BE2C (cell line): ENCODE measurements around the gene MFSD6.

Experiments used
- DNase-seq: peaks from one replicate; pipeline ENCODE4 v3.0.0-alpha.2; 2020
- H3K27me3 ChIP-seq: fragments of 250-450 bp; sonication (Bioruptor Pico); 2 replicates; pipeline ENCODE4 v1.5.1; 2020; ENCODE audit warnings: mild to moderate bottlenecking
- H3K36me3 ChIP-seq: fragments of 250-450 bp; sonication (Bioruptor Pico); 2 replicates; pipeline ENCODE4 v1.5.1; 2020; ENCODE audit warnings: mild to moderate bottlenecking
- H3K4me1 ChIP-seq: fragments of 250-450 bp; sonication (Bioruptor Pico); 2 replicates; pipeline ENCODE4 v1.5.1; 2020
- H3K4me3 ChIP-seq: 2 replicates; pipeline ENCODE4 v1.5.1; 2011; ENCODE audit warnings: low read depth, low read length
- H3K9me3 ChIP-seq: fragments of 250-450 bp; sonication (Bioruptor Pico); 2 replicates; pipeline ENCODE4 v1.5.1; 2020
- TF ChIP-seq, protein P1 (sequence below): IDR thresholded peaks from 2 replicates; pipeline ENCODE4 v1.5.1; 2012; ENCODE audit warnings: mild to moderate bottlenecking, low read depth, low read length

MFSD6 gene

DNA sequence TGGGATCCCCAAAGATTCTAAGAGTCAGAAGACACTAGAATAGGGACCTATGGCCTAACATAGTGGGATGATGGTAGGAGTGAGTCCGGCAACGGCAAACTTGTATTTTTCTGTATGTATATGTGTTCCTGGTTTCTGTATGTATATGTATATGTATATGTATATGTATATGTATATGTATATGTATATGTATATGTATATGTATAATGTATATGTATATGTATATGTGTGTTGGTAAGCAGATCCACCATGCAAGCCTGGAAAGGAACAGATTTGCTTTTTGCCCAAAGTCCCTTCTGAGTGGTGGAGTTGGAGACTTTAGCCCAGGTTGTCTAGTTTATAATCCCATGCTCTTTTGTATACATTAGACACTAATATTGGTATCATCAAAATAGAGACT, 46.6 kb downstream of the MFSD6 start:
- Histone ChIP-seq H3K4me1 (peaks cover 3% of the 10 kb centered on the region; the same call in 1 of the 2 replicates), H3K9me3 (no peaks in the 10 kb centered on the region), H3K4me3 (no peak overlapping the region), H3K36me3 (no peaks in the 10 kb centered on the region), H3K27me3 (no peaks in the 10 kb centered on the region)
- no peak for DNase-seq
- TF ChIP-seq, protein P1, sequence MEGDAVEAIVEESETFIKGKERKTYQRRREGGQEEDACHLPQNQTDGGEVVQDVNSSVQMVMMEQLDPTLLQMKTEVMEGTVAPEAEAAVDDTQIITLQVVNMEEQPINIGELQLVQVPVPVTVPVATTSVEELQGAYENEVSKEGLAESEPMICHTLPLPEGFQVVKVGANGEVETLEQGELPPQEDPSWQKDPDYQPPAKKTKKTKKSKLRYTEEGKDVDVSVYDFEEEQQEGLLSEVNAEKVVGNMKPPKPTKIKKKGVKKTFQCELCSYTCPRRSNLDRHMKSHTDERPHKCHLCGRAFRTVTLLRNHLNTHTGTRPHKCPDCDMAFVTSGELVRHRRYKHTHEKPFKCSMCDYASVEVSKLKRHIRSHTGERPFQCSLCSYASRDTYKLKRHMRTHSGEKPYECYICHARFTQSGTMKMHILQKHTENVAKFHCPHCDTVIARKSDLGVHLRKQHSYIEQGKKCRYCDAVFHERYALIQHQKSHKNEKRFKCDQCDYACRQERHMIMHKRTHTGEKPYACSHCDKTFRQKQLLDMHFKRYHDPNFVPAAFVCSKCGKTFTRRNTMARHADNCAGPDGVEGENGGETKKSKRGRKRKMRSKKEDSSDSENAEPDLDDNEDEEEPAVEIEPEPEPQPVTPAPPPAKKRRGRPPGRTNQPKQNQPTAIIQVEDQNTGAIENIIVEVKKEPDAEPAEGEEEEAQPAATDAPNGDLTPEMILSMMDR = no peak

DNA sequence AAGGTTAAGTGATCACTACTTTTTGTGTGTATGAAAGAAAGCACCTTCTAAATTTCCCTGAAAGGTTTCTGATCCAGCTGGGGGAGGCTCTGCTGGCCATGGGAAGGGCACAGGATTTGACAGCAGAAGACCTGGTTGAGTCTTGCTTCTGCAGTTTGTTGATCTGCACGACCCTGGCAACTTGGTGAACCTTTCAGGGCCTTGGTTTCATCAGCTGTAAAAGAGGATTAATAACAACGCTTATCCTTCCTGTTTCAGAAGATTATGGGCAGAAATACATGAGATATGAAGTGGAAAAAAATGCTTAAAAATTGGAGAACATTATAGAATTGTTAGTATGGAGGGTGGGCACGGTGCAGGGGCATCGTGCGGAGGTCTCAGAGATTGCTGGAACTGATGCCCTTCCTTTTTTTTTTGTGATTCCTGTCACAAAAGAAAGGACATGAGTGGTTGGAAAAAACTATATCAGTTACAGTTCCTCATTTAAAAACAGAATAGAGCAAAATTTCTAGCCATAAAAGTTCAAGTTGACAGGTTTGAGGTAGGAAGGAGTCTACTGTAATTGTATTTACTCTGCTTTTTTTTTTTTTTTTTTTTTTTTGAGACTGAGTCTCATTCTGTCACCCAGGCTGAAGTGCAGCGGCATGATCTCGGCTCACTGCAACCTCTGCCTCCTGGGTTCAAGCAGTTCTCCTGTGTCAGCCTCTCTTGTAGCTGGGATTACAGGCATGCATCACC, 47.4 kb downstream of the MFSD6 start:
- DNase-seq = no peak
- Histone ChIP-seq H3K4me3 (no peak overlapping the region), H3K9me3 (no peaks in the 10 kb centered on the region), H3K4me1 (peaks cover 3% of the 10 kb centered on the region; the same call in 1 of the 2 replicates), H3K36me3 (no peaks in the 10 kb centered on the region), H3K27me3 (no peaks in the 10 kb centered on the region)
- TF ChIP-seq, protein P1 = no peak

DNA sequence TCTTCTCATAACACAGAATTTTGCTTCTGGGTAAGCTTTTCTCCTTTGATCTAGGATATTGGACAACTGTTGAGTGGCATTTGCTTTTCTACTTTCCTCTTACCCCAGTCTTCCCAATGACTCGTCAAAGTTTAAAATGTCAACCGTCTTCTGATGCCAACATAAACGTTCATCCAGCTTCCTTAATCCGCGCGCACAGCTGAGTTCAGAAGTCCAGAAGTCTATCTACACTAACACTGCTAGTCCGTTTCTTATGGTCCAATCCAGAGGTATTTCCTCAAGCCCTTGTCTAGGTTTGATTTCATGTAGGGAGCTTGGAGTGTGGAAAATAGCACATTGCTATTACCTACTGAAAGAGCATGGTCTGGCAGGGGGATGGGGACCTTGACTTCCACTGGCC, 48.7 kb downstream of the MFSD6 start:
- Histone ChIP-seq H3K4me1 (peaks cover 3% of the 10 kb centered on the region; the same call in 1 of the 2 replicates), H3K27me3 (no peaks in the 10 kb centered on the region), H3K36me3 (no peaks in the 10 kb centered on the region), H3K4me3 (no peak overlapping the region), H3K9me3 (no peaks in the 10 kb centered on the region)
- no peak for DNase-seq
- TF ChIP-seq, protein P1 = no peak

DNA sequence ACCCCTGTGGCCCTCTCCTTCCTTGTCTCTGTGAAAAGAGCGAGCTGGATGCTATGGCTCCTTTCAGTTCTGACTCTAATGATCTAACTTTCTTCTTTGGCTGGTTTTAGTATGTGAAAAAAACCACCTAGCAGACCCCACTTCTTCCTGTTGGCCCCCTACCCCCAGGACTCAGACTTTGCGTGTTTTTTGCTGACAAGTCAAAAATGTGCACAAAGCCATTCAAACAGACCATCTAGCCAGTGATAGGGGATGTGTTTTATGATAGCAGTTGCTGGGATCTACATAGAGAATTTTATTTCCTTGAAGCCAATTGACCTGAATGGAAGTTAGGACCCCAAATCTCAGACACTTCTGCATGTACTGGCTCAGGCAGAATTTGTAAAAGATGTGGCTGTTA, 49.1 kb downstream of the MFSD6 start:
- H3K27me3 ChIP-seq = no peaks in the 10 kb centered on the region
- no peaks in the 10 kb centered on the region for H3K9me3 ChIP-seq
- no peak overlapping the region for H3K4me3 ChIP-seq
- H3K4me1 ChIP-seq = peaks cover 3% of the 10 kb centered on the region; the same call in 1 of the 2 replicates
- TF ChIP-seq, protein P1 = no peak
- DNase-seq = no peak
- H3K36me3 ChIP-seq = no peaks in the 10 kb centered on the region

DNA sequence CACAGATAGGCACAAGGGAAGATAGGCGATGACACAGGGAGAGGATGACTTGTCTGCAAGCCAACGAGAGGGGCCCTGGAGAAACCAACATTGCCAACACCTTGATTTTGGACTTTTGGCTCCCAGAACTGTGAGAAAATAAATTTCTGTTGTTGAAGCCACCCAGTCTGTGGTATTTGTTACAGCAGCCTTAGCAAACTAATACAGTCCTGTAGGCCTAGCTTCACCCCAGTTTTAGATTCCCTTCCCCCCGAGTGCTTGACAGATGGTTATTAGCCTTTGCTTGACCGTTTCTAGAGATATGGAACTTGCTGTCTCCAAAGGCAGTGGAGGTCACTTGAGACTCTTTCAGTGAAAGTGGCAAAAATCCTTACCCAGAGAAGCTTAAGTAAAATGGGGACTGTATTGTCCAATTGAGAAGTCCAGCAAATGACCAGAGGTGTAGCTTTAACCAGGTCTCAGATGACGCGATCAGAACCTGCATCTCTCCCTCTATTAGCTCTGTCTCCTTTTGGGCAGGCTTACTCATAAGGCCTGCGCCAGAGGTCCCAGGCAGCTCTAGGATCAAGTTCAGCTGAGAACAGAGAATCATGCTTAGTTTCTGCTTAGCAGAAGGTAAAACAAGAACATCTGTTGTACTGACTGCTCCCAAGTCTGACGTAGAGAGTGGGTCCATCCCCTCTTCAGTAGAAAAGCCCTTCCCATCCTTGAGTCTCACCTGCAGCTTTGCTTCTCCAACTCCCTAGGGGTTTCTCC, 50.4 kb downstream of the MFSD6 start:
- Histone ChIP-seq H3K4me1 (peaks cover 3% of the 10 kb centered on the region; the same call in 1 of the 2 replicates), H3K9me3 (no peaks in the 10 kb centered on the region), H3K36me3 (no peaks in the 10 kb centered on the region), H3K27me3 (no peaks in the 10 kb centered on the region), H3K4me3 (no peak overlapping the region)
- TF ChIP-seq, protein P1 = no peak
- no peak for DNase-seq

DNA sequence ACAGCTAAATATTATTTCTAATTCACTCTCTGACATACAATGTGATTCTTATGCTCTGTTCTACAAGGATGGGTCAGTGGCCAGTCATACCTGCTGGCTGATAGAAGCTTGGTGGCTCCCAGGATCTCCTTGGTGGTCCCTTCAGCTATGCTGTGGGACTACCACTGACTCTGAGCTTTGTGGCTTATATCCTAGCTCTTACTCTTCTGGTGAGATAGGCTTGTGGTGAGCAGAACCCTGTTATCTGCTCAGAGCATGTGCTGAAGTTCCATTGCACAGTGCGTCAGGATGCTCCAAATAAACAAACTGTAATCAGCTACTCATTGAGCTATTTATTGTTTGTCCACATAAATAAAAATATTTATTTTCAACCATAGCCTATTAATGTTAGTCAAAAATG, 51.7 kb downstream of the MFSD6 start:
- TF ChIP-seq, protein P1 = no peak
- Histone ChIP-seq H3K36me3 (no peaks in the 10 kb centered on the region), H3K4me3 (no peak overlapping the region), H3K27me3 (no peaks in the 10 kb centered on the region), H3K9me3 (no peaks in the 10 kb centered on the region), H3K4me1 (peaks cover 3% of the 10 kb centered on the region; the same call in 1 of the 2 replicates)
- no peak for DNase-seq
